ENCODE data around the gene FXYD3.

DNA sequence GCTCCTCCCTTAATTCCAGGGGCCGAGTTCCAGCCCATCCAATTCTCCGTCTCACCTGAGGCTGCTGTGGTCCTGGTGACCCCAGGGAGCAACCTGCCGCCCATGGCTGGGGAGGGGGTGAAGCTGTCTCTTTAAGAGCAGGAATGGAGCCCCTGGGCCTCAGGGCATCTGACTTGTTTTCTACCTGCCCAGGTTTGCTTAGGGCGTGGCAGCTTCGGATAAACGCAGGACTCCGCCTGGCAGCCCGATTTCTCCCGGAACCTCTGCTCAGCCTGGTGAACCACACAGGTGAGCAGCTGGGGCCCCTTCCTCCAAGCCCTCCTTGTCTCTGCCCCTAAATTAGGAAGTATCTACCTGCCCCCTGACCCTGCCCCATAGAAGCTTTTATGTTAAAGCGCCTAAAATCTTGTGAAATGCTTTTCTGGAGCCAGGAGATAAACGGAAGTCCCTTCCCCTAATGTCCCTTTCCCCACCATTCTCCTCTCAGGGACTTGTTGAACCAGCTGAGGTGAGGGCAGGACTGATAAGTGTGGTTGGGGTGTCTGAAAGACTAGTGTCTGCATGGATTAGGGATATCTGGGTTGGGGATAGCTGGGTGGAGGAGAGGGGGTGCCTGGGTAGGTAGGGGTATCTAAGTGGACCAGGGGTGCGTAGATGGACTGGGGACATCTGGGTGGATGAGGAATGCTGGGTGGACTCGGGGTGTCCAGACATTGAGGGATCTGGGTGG is 614 bp downstream of the FXYD3 start:
- TF ChIP-seq HNRNPLL (IDR thresholded peaks at IDR 0.05; ENCODE audit: low read depth, low read length, poor library complexity, severe bottlenecking), result no peak
- TF ChIP-seq CTCF (CRISPR knock-in tag; IDR thresholded peaks at IDR 0.05), result no peak
- TF ChIP-seq SIN3A (IDR thresholded peaks at IDR 0.05; ENCODE audit: borderline replicate concordance, low read depth, low read length), result no peak
- no peak for TF ChIP-seq HNF4G (IDR thresholded peaks at IDR 0.05; ENCODE audit: borderline replicate concordance, low read depth, low read length)
- no peak for TF ChIP-seq HNF4G (CRISPR knock-in tag; IDR thresholded peaks at IDR 0.05; ENCODE audit: borderline replicate concordance, low read depth)
- no peak for TF ChIP-seq POLR2A (IDR thresholded peaks at IDR 0.05; ENCODE audit: insufficient read depth in 1 of 2, low read depth in 2 of 2, low read length in 2 of 2)
- no peak for TF ChIP-seq ZBTB1 (CRISPR knock-in tag; IDR thresholded peaks at IDR 0.05; ENCODE audit: borderline replicate concordance)
- no peak for TF ChIP-seq HOXA7 (CRISPR knock-in tag; IDR thresholded peaks at IDR 0.05)
- no peak for TF ChIP-seq ZBTB4 (CRISPR knock-in tag; IDR thresholded peaks at IDR 0.05; ENCODE audit: borderline replicate concordance)
- TF ChIP-seq RBM39 (IDR thresholded peaks at IDR 0.05; ENCODE audit: low read depth, low read length, poor library complexity, severe bottlenecking), result no peak
- no peak for TF ChIP-seq JUND (CRISPR knock-in tag; IDR thresholded peaks at IDR 0.05)
